HEK293 (cell line): ENCODE measurements around the gene FAAH.

Source experiments
- CTCF ChIA-PET: fragments of 350-600 bp; formaldehyde crosslinking; extraction: SDS; loops from one replicate; lab custom pipeline; 2021; ENCODE audit warnings: antibody characterized with exemption; lab: Yijun Ruan, JAX
- POLR2A ChIA-PET: fragments of 300-600 bp; formaldehyde crosslinking; extraction: SDS; loops from one replicate; lab custom pipeline; 2020; ENCODE audit warnings: antibody characterized with exemption, inconsistent platforms; lab: Yijun Ruan, JAX
- H3K27ac ChIP-seq: fragments of 200-500 bp; sonication (Bioruptor generic); 2 replicates; pipeline ENCODE4 v1.5.1; 2014; ENCODE audit warnings: low read depth, low read length, control low read depth, inconsistent platforms; ENCODE audit errors: extremely low read depth
- H3K36me3 ChIP-seq, 2 experiments: fragments of 200-500 bp in 1 of 2; sonication (Bioruptor generic) in 1 of 2; 1 replicate in 1 of 2; 2 replicates in 1 of 2; pipeline ENCODE4 v1.5.1; 2014 to 2017; ENCODE audit warnings: inconsistent platforms in 2 of 2, low read length in 2 of 2; ENCODE audit not compliant: control insufficient read depth in 2 of 2, insufficient read depth in 1 of 2
- H3K4me1 ChIP-seq: fragments of 200-500 bp; sonication (Bioruptor generic); 2 replicates; pipeline ENCODE4 v1.5.1; 2014; ENCODE audit warnings: mild to moderate bottlenecking, low read length, inconsistent platforms; ENCODE audit not compliant: control insufficient read depth, insufficient read depth
- H3K4me3 ChIP-seq: 2 replicates; pipeline ENCODE4 v1.5.1; 2011; ENCODE audit warnings: low read depth, mild to moderate bottlenecking, control low read depth, low read length, moderate library complexity
- H3K9me3 ChIP-seq: fragments of 200-500 bp; sonication (Bioruptor generic); 2 replicates; pipeline ENCODE4 v1.5.1; 2014; ENCODE audit warnings: low read depth, low read length, inconsistent platforms; ENCODE audit not compliant: control insufficient read depth, insufficient read depth
- HOXA7 ChIP-seq: sonication (generic); formaldehyde crosslinking; IDR thresholded peaks from 2 replicates; pipeline ENCODE4 v1.8.1; 2022; ENCODE audit warnings: missing genetic modification reagents, borderline replicate concordance
- PRDM1 ChIP-seq: fragments of 450-650 bp; formaldehyde crosslinking; IDR thresholded peaks from 2 replicates; pipeline ENCODE4; 2016; ENCODE audit warnings: missing biosample characterization, missing genetic modification characterization
- SP3 ChIP-seq: fragments of 450-650 bp; formaldehyde crosslinking; IDR thresholded peaks from 2 replicates; pipeline ENCODE4 v1.5.1; 2016; ENCODE audit warnings: missing biosample characterization, missing genetic modification characterization
- WT1 ChIP-seq: fragments of 450-650 bp; formaldehyde crosslinking; IDR thresholded peaks from 2 replicates; pipeline ENCODE4 v1.5.1; 2016; ENCODE audit warnings: missing biosample characterization, missing genetic modification characterization
- ZBTB17 ChIP-seq: fragments of 450-650 bp; formaldehyde crosslinking; IDR thresholded peaks from 2 replicates; pipeline ENCODE4 v1.5.1; 2016; ENCODE audit warnings: missing biosample characterization, missing genetic modification characterization
- ZFHX2 ChIP-seq: fragments of 450-650 bp; formaldehyde crosslinking; conservative IDR thresholded peaks from 2 replicates; pipeline ENCODE4 v1.5.1; 2016; ENCODE audit warnings: missing biosample characterization, missing genetic modification characterization
- ZIC2 ChIP-seq: fragments of 450-650 bp; formaldehyde crosslinking; IDR thresholded peaks from 2 replicates; pipeline ENCODE4 v1.5.1; 2016; ENCODE audit warnings: missing biosample characterization, missing genetic modification characterization
- ZNF37A ChIP-seq: fragments of 450-650 bp; IDR thresholded peaks from 2 replicates; pipeline ENCODE4 v1.5.1; 2018; ENCODE audit warnings: missing biosample characterization, missing genetic modification characterization
- ZNF658 ChIP-seq: fragments of 450-650 bp; formaldehyde crosslinking; IDR thresholded peaks from 2 replicates; pipeline ENCODE4; 2016; ENCODE audit warnings: missing biosample characterization, missing genetic modification characterization
- ZNF660 ChIP-seq: fragments of 450-650 bp; IDR thresholded peaks from 2 replicates; pipeline ENCODE4 v1.5.1; 2018; ENCODE audit warnings: missing biosample characterization, mild to moderate bottlenecking, missing genetic modification characterization
- ZNF701 ChIP-seq: fragments of 450-650 bp; formaldehyde crosslinking; IDR thresholded peaks from 2 replicates; pipeline ENCODE4 v1.5.1; 2016; ENCODE audit warnings: missing biosample characterization, missing genetic modification characterization
- ZNF768 ChIP-seq: fragments of 450-650 bp; formaldehyde crosslinking; IDR thresholded peaks from 2 replicates; pipeline ENCODE4 v1.5.1; 2018; ENCODE audit warnings: missing biosample characterization, mild to moderate bottlenecking, missing genetic modification characterization
- ZNF830 ChIP-seq: fragments of 450-650 bp; IDR thresholded peaks from 2 replicates; pipeline ENCODE4 v1.5.0; 2018; ENCODE audit warnings: missing biosample characterization, missing genetic modification characterization, low read depth, mild to moderate bottlenecking, moderate library complexity
- ZNF837 ChIP-seq: fragments of 450-650 bp; formaldehyde crosslinking; IDR thresholded peaks from 2 replicates; pipeline ENCODE4 v1.5.1; 2016; ENCODE audit warnings: missing biosample characterization, missing genetic modification characterization
- ZSCAN23 ChIP-seq: fragments of 450-650 bp; formaldehyde crosslinking; IDR thresholded peaks from 2 replicates; pipeline ENCODE4 v1.5.1; 2016; ENCODE audit warnings: missing biosample characterization, missing genetic modification characterization
- ZXDB ChIP-seq: fragments of 450-650 bp; formaldehyde crosslinking; IDR thresholded peaks from 2 replicates; pipeline ENCODE4 v1.5.1; 2016; ENCODE audit warnings: missing biosample characterization, missing genetic modification characterization
- TF ChIP-seq, protein P1 (sequence below): fragments of 450-650 bp; formaldehyde crosslinking; IDR thresholded peaks from 2 replicates; pipeline ENCODE4 v1.5.1; 2017; ENCODE audit warnings: missing biosample characterization, missing genetic modification characterization
- TF ChIP-seq, protein P2 (sequence below): fragments of 450-650 bp; formaldehyde crosslinking; IDR thresholded peaks from 2 replicates; pipeline ENCODE4 v1.5.1; 2017; ENCODE audit warnings: missing biosample characterization, mild to moderate bottlenecking, missing genetic modification characterization, moderate library complexity
- TF ChIP-seq, protein P3 (sequence below): fragments of 450-650 bp; formaldehyde crosslinking; IDR thresholded peaks from 2 replicates; pipeline ENCODE4 v1.5.1; 2016; ENCODE audit warnings: missing biosample characterization, missing genetic modification characterization
- TF ChIP-seq, protein P4 (sequence below): fragments of 450-650 bp; formaldehyde crosslinking; IDR thresholded peaks from 2 replicates; pipeline ENCODE4 v1.5.1; 2016; ENCODE audit warnings: missing biosample characterization, missing genetic modification characterization
- TF ChIP-seq, protein P5 (sequence below): fragments of 450-650 bp; formaldehyde crosslinking; IDR thresholded peaks from 2 replicates; pipeline ENCODE4 v1.5.1; 2016; ENCODE audit warnings: missing biosample characterization, missing genetic modification characterization

FAAH gene

DNA sequence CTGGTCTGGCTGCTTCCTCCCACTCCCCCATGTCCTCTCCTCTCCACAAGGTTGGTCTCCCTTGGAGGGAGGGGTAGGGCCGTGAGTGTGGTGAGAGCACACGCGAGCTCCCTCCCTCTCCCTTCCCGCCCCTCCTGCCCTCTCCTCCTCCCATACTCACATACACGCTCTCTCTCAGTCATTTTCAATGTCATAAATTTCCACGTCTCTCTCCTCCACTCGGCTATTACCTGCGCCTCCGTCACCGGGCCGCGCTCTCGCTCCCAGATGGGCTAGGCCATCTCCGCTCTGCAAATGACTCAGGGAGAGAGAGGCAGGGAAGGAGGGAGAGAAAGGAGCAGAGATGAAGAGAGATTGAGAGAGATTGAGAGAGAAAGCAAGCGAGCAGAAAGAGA lies 58.8 kb downstream of the FAAH start:
- Histone ChIP-seq H3K36me3 (no peaks in the 10 kb centered on the region), H3K27ac (no peak overlapping the region)
- POLR2A ChIA-PET = no interaction called here
- TF ChIP-seq PRDM1 (tag by site-specific recombination) (peak; percentile 73), WT1 (tag by site-specific recombination) (peak; percentile 44), ZNF658 (tag by site-specific recombination) (no peak), ZNF837 (no peak), ZBTB17 (tag by site-specific recombination) (peak; percentile 43; the same call in 1 of the 2 replicates)
- TF ChIP-seq, protein P1, sequence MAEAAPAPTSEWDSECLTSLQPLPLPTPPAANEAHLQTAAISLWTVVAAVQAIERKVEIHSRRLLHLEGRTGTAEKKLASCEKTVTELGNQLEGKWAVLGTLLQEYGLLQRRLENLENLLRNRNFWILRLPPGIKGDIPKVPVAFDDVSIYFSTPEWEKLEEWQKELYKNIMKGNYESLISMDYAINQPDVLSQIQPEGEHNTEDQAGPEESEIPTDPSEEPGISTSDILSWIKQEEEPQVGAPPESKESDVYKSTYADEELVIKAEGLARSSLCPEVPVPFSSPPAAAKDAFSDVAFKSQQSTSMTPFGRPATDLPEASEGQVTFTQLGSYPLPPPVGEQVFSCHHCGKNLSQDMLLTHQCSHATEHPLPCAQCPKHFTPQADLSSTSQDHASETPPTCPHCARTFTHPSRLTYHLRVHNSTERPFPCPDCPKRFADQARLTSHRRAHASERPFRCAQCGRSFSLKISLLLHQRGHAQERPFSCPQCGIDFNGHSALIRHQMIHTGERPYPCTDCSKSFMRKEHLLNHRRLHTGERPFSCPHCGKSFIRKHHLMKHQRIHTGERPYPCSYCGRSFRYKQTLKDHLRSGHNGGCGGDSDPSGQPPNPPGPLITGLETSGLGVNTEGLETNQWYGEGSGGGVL (tag by site-specific recombination) = peak; percentile 65
- TF ChIP-seq, protein P2, sequence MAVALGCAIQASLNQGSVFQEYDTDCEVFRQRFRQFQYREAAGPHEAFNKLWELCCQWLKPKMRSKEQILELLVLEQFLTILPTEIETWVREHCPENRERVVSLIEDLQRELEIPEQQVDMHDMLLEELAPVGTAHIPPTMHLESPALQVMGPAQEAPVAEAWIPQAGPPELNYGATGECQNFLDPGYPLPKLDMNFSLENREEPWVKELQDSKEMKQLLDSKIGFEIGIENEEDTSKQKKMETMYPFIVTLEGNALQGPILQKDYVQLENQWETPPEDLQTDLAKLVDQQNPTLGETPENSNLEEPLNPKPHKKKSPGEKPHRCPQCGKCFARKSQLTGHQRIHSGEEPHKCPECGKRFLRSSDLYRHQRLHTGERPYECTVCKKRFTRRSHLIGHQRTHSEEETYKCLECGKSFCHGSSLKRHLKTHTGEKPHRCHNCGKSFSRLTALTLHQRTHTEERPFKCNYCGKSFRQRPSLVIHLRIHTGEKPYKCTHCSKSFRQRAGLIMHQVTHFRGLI (tag by site-specific recombination) = no peak
- TF ChIP-seq, all 188 proteins: peak for 4
- Histone ChIP-seq H3K9me3 (no peaks in the 10 kb centered on the region), H3K4me1 (no peaks in the 10 kb centered on the region), H3K4me3 (no peak overlapping the region)
- CTCF ChIA-PET = interaction anchor here (0.8 to 12.7 kb wide), 5 partner anchors 11 to 103 kb away, joined by 3 to 315 read pairs (median 5); a partner anchor contains a TSS

DNA sequence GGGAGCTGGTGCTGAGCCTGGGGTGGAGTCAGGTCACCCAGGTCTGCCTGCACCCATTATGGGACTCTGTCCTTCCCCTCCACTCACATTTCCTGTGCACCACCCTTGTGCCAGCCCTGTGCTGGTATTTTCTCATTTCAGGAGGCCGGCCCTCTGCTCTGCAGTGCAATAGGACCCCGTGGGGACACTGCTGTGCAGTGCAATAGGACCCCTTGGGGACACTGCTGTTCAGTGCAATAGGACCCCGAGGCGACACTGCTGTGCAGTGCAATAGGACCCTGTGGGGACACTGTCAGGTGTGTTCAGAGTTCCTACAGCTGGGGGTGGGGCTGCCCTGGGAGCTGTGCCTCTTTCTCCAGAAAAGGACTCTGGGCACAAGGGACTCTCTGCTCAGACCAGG lies 59.3 kb downstream of the FAAH start:
- Histone ChIP-seq H3K4me3 (no peak overlapping the region), H3K9me3 (no peaks in the 10 kb centered on the region)
- POLR2A ChIA-PET = no interaction called here
- TF ChIP-seq, protein P3, sequence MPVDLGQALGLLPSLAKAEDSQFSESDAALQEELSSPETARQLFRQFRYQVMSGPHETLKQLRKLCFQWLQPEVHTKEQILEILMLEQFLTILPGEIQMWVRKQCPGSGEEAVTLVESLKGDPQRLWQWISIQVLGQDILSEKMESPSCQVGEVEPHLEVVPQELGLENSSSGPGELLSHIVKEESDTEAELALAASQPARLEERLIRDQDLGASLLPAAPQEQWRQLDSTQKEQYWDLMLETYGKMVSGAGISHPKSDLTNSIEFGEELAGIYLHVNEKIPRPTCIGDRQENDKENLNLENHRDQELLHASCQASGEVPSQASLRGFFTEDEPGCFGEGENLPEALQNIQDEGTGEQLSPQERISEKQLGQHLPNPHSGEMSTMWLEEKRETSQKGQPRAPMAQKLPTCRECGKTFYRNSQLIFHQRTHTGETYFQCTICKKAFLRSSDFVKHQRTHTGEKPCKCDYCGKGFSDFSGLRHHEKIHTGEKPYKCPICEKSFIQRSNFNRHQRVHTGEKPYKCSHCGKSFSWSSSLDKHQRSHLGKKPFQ (tag by site-specific recombination) = no peak
- no peak for TF ChIP-seq ZXDB
- TF ChIP-seq ZIC2 (tag by site-specific recombination) = peak; percentile 81
- no peak for TF ChIP-seq ZNF660 (tag by site-specific recombination)
- TF ChIP-seq ZNF701 (tag by site-specific recombination) = no peak
- TF ChIP-seq, all 188 proteins: peak for 1
- CTCF ChIA-PET = interaction anchor here (1.1 to 12.7 kb wide), 6 partner anchors 8 to 94 kb away, joined by 4 to 315 read pairs (median 5); a partner anchor contains a TSS
- H3K36me3 ChIP-seq = no peaks in the 10 kb centered on the region
- H3K4me1 ChIP-seq = no peaks in the 10 kb centered on the region
- H3K27ac ChIP-seq = no peak overlapping the region

DNA sequence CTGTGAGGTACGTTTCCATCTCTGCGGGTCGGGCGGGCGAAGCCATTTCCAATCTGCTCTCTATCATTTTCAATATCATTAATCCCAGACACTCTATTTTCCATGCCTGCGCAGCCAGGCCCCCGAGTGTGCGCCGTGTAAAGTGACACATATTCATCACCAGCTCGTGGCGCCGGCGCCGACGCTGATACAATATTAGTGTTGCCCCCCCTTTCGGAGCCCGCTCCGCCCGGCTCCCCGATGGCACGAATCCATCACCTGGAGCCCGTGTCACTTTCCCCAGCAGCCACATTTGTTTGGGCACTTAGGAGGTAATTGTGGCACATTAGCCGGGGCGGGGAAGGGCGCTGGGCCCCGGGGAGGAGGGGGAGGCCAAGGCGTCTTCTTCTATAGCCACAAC lies 61.8 kb downstream of the FAAH start:
- Histone ChIP-seq H3K27ac (no peak overlapping the region), H3K4me3 (no peak overlapping the region), H3K36me3 (no peaks in the 10 kb centered on the region), H3K4me1 (no peaks in the 10 kb centered on the region), H3K9me3 (no peaks in the 10 kb centered on the region)
- CTCF ChIA-PET = interaction anchor here (0.6 to 0.8 kb wide), 2 partner anchors 24 to 143 kb away, joined by 3 to 6 read pairs; no protein-coding TSS in a partner anchor
- POLR2A ChIA-PET = no interaction called here
- TF ChIP-seq ZSCAN23 (tag by site-specific recombination) (no peak), HOXA7 (CRISPR knock-in tag) (no peak), ZNF658 (tag by site-specific recombination) (no peak), ZNF768 (no peak), SP3 (no peak), ZNF830 (tag by site-specific recombination) (no peak), ZFHX2 (tag by site-specific recombination) (no peak), ZNF37A (no peak)
- TF ChIP-seq, protein P4, sequence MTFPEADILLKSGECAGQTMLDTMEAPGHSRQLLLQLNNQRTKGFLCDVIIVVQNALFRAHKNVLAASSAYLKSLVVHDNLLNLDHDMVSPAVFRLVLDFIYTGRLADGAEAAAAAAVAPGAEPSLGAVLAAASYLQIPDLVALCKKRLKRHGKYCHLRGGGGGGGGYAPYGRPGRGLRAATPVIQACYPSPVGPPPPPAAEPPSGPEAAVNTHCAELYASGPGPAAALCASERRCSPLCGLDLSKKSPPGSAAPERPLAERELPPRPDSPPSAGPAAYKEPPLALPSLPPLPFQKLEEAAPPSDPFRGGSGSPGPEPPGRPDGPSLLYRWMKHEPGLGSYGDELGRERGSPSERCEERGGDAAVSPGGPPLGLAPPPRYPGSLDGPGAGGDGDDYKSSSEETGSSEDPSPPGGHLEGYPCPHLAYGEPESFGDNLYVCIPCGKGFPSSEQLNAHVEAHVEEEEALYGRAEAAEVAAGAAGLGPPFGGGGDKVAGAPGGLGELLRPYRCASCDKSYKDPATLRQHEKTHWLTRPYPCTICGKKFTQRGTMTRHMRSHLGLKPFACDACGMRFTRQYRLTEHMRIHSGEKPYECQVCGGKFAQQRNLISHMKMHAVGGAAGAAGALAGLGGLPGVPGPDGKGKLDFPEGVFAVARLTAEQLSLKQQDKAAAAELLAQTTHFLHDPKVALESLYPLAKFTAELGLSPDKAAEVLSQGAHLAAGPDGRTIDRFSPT (tag by site-specific recombination) = no peak
- TF ChIP-seq, protein P1 (tag by site-specific recombination) = no peak
- TF ChIP-seq, protein P5, sequence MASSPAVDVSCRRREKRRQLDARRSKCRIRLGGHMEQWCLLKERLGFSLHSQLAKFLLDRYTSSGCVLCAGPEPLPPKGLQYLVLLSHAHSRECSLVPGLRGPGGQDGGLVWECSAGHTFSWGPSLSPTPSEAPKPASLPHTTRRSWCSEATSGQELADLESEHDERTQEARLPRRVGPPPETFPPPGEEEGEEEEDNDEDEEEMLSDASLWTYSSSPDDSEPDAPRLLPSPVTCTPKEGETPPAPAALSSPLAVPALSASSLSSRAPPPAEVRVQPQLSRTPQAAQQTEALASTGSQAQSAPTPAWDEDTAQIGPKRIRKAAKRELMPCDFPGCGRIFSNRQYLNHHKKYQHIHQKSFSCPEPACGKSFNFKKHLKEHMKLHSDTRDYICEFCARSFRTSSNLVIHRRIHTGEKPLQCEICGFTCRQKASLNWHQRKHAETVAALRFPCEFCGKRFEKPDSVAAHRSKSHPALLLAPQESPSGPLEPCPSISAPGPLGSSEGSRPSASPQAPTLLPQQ = no peak
